Activated naive CD4-positive, alpha-beta T cell treated with anti-CD3 and anti-CD28 coated beads for 36 hours (primary cell): ENCODE results near the gene TCEA3. TPM values are rescaled to one million over a fixed set of nuclear protein-coding genes. Genes with fewer than 3 reads are reported as not detected.

Source experiments
- CTCF ChIA-PET: fragments of 350-600 bp; sonication (Branson Sonifier 250); formaldehyde crosslinking; loops from one replicate; lab custom pipeline; 2021; ENCODE audit warnings: antibody characterized with exemption; lab: Charles Lee
- DNase-seq: peaks from one replicate; pipeline ENCODE4 v3.0.0-alpha.2; 2020
- H3K27ac Mint-ChIP-seq: one replicate; pipeline ENCODE4 v1.8.0; 2021; ENCODE audit warnings: mild to moderate bottlenecking, mixed read lengths
- H3K27me3 Mint-ChIP-seq: one replicate; pipeline ENCODE4 v1.8.0; 2021; ENCODE audit warnings: low read depth, mixed read lengths
- H3K36me3 Mint-ChIP-seq: one replicate; pipeline ENCODE4 v1.8.0; 2021; ENCODE audit warnings: low read depth, mixed read lengths
- H3K4me1 Mint-ChIP-seq: one replicate; pipeline ENCODE4 v1.8.0; 2021; ENCODE audit warnings: low read depth, mixed read lengths
- H3K4me3 Mint-ChIP-seq: one replicate; pipeline ENCODE4 v1.8.0; 2021; ENCODE audit warnings: mild to moderate bottlenecking, moderate library complexity, mixed read lengths
- H3K9me3 Mint-ChIP-seq: one replicate; pipeline ENCODE4 v1.8.0; 2021; ENCODE audit warnings: mixed read lengths
- intact Hi-C: fragments of 100-400 bp; cut with micrococcal nuclease; formaldehyde crosslinking; loops from one replicate; pipeline ENCODE4 v1.15.1; 2023
- total RNA-seq, 2 experiments: library from RNA; stranded (reverse); gene quantifications; one replicate each; pipeline ENCODE4 v1.2.3, GENCODE V29; 2021

Gene TCEA3
- total RNA-seq, 2 experiments from 2014 or later = 13.7 to 15.3 TPM

- Mint-ChIP-seq H3K4me1 (peaks cover 5% of the 10 kb centered on the region), H3K27me3 (no peaks in the 10 kb centered on the region), H3K9me3 (no peaks in the 10 kb centered on the region), H3K27ac (no peak overlapping the region), H3K36me3 (no peaks in the 10 kb centered on the region), H3K4me3 (no peak overlapping the region)
- no peak for DNase-seq
- intact Hi-C loops = no loop called here
- CTCF ChIA-PET = no interaction called here
Observed at GRCh38 chr1:23408797-23409290, 15.7 kb downstream of the TCEA3 start.

GRCh38 chr1:23407016-23407630 is 17.4 kb downstream of the TCEA3 start:
- no peak overlapping the region for H3K4me3 Mint-ChIP-seq
- no peaks in the 10 kb centered on the region for H3K9me3 Mint-ChIP-seq
- intact Hi-C loops = no loop called here
- H3K4me1 Mint-ChIP-seq = peaks cover 11% of the 10 kb centered on the region
- CTCF ChIA-PET = no interaction called here
- DNase-seq = no peak
- H3K27ac Mint-ChIP-seq = no peak overlapping the region
- H3K36me3 Mint-ChIP-seq = no peaks in the 10 kb centered on the region
- no peaks in the 10 kb centered on the region for H3K27me3 Mint-ChIP-seq

GRCh38 chr1:23405946-23406345 is 18.6 kb downstream of the TCEA3 start:
- no peak overlapping the region for H3K4me3 Mint-ChIP-seq
- DNase-seq = no peak
- no peaks in the 10 kb centered on the region for H3K9me3 Mint-ChIP-seq
- no peaks in the 10 kb centered on the region for H3K27me3 Mint-ChIP-seq
- CTCF ChIA-PET = interaction anchor here (0.7 kb wide), 1 partner anchor 46 kb away, joined by 4 read pairs; no protein-coding TSS in a partner anchor
- intact Hi-C loops = loop anchor here (2.0 kb wide), 1 partner anchor 189 kb away; the partner anchor contains the start of gene HTR1D
- H3K36me3 Mint-ChIP-seq = no peaks in the 10 kb centered on the region
- H3K4me1 Mint-ChIP-seq = peaks cover 11% of the 10 kb centered on the region
- no peak overlapping the region for H3K27ac Mint-ChIP-seq

GRCh38 chr1:23403735-23404486 is 20.6 kb downstream of the TCEA3 start:
- intact Hi-C loops = loop anchor here (1.0 to 2.0 kb wide), 3 partner anchors 36 to 187 kb away; partner anchors contain the start of genes HNRNPR and HTR1D
- no peaks in the 10 kb centered on the region for H3K9me3 Mint-ChIP-seq
- H3K36me3 Mint-ChIP-seq = no peaks in the 10 kb centered on the region
- CTCF ChIA-PET = interaction anchor here (0.6 to 2.2 kb wide), 25 partner anchors 9 to 255 kb away, joined by 3 to 18 read pairs (median 4); partner anchors contain the start of genes ASAP3 and TCEA3
- peak; percentile 94 for DNase-seq
- H3K4me1 Mint-ChIP-seq = peaks cover 11% of the 10 kb centered on the region
- H3K27me3 Mint-ChIP-seq = no peaks in the 10 kb centered on the region
- H3K27ac Mint-ChIP-seq = no peak overlapping the region
- no peak overlapping the region for H3K4me3 Mint-ChIP-seq

- DNase-seq = no peak
- H3K9me3 Mint-ChIP-seq = no peaks in the 10 kb centered on the region
- no peak overlapping the region for H3K27ac Mint-ChIP-seq
- no peaks in the 10 kb centered on the region for H3K36me3 Mint-ChIP-seq
- peaks cover 11% of the 10 kb centered on the region for H3K4me1 Mint-ChIP-seq
- intact Hi-C loops = no loop called here
- no peaks in the 10 kb centered on the region for H3K27me3 Mint-ChIP-seq
- CTCF ChIA-PET = interaction anchor here (0.6 to 2.2 kb wide), 20 partner anchors 9 to 255 kb away, joined by 3 to 18 read pairs (median 4); partner anchors contain the start of genes ASAP3 and TCEA3
- no peak overlapping the region for H3K4me3 Mint-ChIP-seq
Observed at GRCh38 chr1:23403355-23403734, 21.2 kb downstream of the TCEA3 start.

GRCh38 chr1:23403038-23403336 is 21.6 kb downstream of the TCEA3 start:
- CTCF ChIA-PET = interaction anchor here (0.6 to 2.1 kb wide), 9 partner anchors 10 to 96 kb away, joined by 4 to 10 read pairs (median 7); partner anchors contain the start of gene TCEA3
- Mint-ChIP-seq H3K4me3 (no peak overlapping the region), H3K27me3 (no peaks in the 10 kb centered on the region), H3K4me1 (peaks cover 11% of the 10 kb centered on the region), H3K27ac (no peak overlapping the region), H3K36me3 (no peaks in the 10 kb centered on the region), H3K9me3 (no peaks in the 10 kb centered on the region)
- intact Hi-C loops = no loop called here
- no peak for DNase-seq

- Mint-ChIP-seq H3K27me3 (no peaks in the 10 kb centered on the region), H3K4me1 (peaks cover 11% of the 10 kb centered on the region), H3K36me3 (no peaks in the 10 kb centered on the region), H3K9me3 (no peaks in the 10 kb centered on the region), H3K27ac (no peak overlapping the region), H3K4me3 (no peak overlapping the region)
- no peak for DNase-seq
- CTCF ChIA-PET = interaction anchor here (0.6 to 2.1 kb wide), 6 partner anchors 10 to 95 kb away, joined by 4 to 10 read pairs (median 7); partner anchors contain the start of gene TCEA3
- intact Hi-C loops = no loop called here
Observed at GRCh38 chr1:23402286-23403037, 22.1 kb downstream of the TCEA3 start.

- Mint-ChIP-seq H3K27me3 (no peaks in the 10 kb centered on the region), H3K36me3 (no peaks in the 10 kb centered on the region), H3K4me3 (no peak overlapping the region), H3K4me1 (peaks cover 11% of the 10 kb centered on the region), H3K9me3 (no peaks in the 10 kb centered on the region), H3K27ac (no peak overlapping the region)
- intact Hi-C loops = no loop called here
- no peak for DNase-seq
- CTCF ChIA-PET = no interaction called here
Observed at GRCh38 chr1:23401313-23401712, 23.2 kb downstream of the TCEA3 start.

GRCh38 chr1:23400324-23401114 is 24.0 kb downstream of the TCEA3 start:
- Mint-ChIP-seq H3K4me3 (no peak overlapping the region), H3K4me1 (peaks cover 17% of the 10 kb centered on the region), H3K36me3 (no peaks in the 10 kb centered on the region), H3K27ac (no peak overlapping the region), H3K27me3 (no peaks in the 10 kb centered on the region), H3K9me3 (no peaks in the 10 kb centered on the region)
- intact Hi-C loops = no loop called here
- no peak for DNase-seq
- CTCF ChIA-PET = interaction anchor here (0.6 kb wide), 1 partner anchor 69 kb away, joined by 3 read pairs; no protein-coding TSS in a partner anchor

GRCh38 chr1:23399229-23399628 is 25.3 kb downstream of the TCEA3 start:
- CTCF ChIA-PET = no interaction called here
- H3K27me3 Mint-ChIP-seq = no peaks in the 10 kb centered on the region
- peaks cover 16% of the 10 kb centered on the region for H3K4me1 Mint-ChIP-seq
- intact Hi-C loops = no loop called here
- no peaks in the 10 kb centered on the region for H3K36me3 Mint-ChIP-seq
- no peaks in the 10 kb centered on the region for H3K9me3 Mint-ChIP-seq
- no peak overlapping the region for H3K27ac Mint-ChIP-seq
- no peak for DNase-seq
- H3K4me3 Mint-ChIP-seq = no peak overlapping the region

GRCh38 chr1:23397908-23398307 is 26.6 kb downstream of the TCEA3 start:
- Mint-ChIP-seq H3K27ac (no peak overlapping the region), H3K36me3 (no peaks in the 10 kb centered on the region), H3K4me1 (peaks cover 8% of the 10 kb centered on the region), H3K9me3 (no peaks in the 10 kb centered on the region), H3K27me3 (no peaks in the 10 kb centered on the region), H3K4me3 (no peak overlapping the region)
- CTCF ChIA-PET = no interaction called here
- no peak for DNase-seq
- intact Hi-C loops = no loop called here
